Activated CD4-positive, CD25-positive, alpha-beta regulatory T cell treated with anti-CD3 and anti-CD28 coated beads, Interleukin-2, amount 50 U/mL, for 24 hours (primary cell): ENCODE data around the gene SATB1.
A peak's percentile ranks its signal among the peaks of the same experiment; 100 is the strongest.

ENCODE experiments used
- ATAC-seq, 2 donors: fragments of 150-1000 bp; cut with Tn5 transposase; one replicate each; pipeline ENCODE4 v1.10.0; 2021; ENCODE audit warnings: mild to moderate bottlenecking in 1 of 2, moderate library complexity in 1 of 2

The SATB1 gene

GRCh38 chr3:18431266-18431665, 6.1 kb upstream of the SATB1 start:
- ATAC-seq = no peak

- no peak for ATAC-seq
Measured at GRCh38 chr3:18428991-18429745, 4.0 kb upstream of the SATB1 start.

- ATAC-seq = no peak
Measured at GRCh38 chr3:18428036-18428435, 2.9 kb upstream of the SATB1 start.

GRCh38 chr3:18426597-18427193, 1.6 kb upstream of the SATB1 start:
- no peak for ATAC-seq

- ATAC-seq = peak; percentile 27 to 30
Measured at GRCh38 chr3:18425641-18426257, 610 bp upstream of the SATB1 start.

- no peak for ATAC-seq
Measured at GRCh38 chr3:18424213-18424728, 868 bp downstream of the SATB1 start.

- ATAC-seq = peak; percentile 33 to 46
Measured at GRCh38 chr3:18423401-18424212, 1.5 kb downstream of the SATB1 start.

GRCh38 chr3:18422972-18423371, 2.2 kb downstream of the SATB1 start:
- ATAC-seq = no peak

GRCh38 chr3:18420555-18420954, 4.6 kb downstream of the SATB1 start:
- ATAC-seq = no peak

- ATAC-seq = no peak
Measured at GRCh38 chr3:18419232-18419631, 5.9 kb downstream of the SATB1 start.

- ATAC-seq = no peak
Measured at GRCh38 chr3:18417904-18418572, 7.1 kb downstream of the SATB1 start.

- no peak for ATAC-seq
Measured at GRCh38 chr3:18416332-18416731, 8.8 kb downstream of the SATB1 start.

GRCh38 chr3:18415839-18416238, 9.3 kb downstream of the SATB1 start:
- peak; percentile 41 to 52 for ATAC-seq

- no peak for ATAC-seq
Measured at GRCh38 chr3:18415167-18415566, 10.0 kb downstream of the SATB1 start.

- no peak for ATAC-seq
Measured at GRCh38 chr3:18412684-18413083, 12.5 kb downstream of the SATB1 start.

GRCh38 chr3:18411541-18411940, 13.6 kb downstream of the SATB1 start:
- no peak for ATAC-seq

- ATAC-seq = no peak
Measured at GRCh38 chr3:18410205-18410604, 14.9 kb downstream of the SATB1 start.

GRCh38 chr3:18409266-18409665, 15.9 kb downstream of the SATB1 start:
- ATAC-seq = no peak

GRCh38 chr3:18405141-18405540, 20.0 kb downstream of the SATB1 start:
- no peak for ATAC-seq

GRCh38 chr3:18403061-18403460, 22.1 kb downstream of the SATB1 start:
- ATAC-seq = no peak

GRCh38 chr3:18402239-18402799, 22.8 kb downstream of the SATB1 start:
- ATAC-seq = peak; percentile 22
